PC-9 (cell line): ENCODE data around the gene MAGI1. TPM values are rescaled to one million over a fixed set of nuclear protein-coding genes. Genes with fewer than 3 reads are reported as not detected.
A peak's percentile ranks its signal among the peaks of the same experiment; 100 is the strongest.

Experiments used
- BruUV-seq: library from RNA; stranded (reverse); fragments of 400-500 nt; replicated peaks from 2 replicates; lab custom pipeline; 2021; lab: Mats Ljungman, UMichigan
- CTCF ChIA-PET: fragments of 300-600 bp; sonication (Branson Sonifier 250); formaldehyde crosslinking; loops from one replicate; lab custom pipeline; 2022; ENCODE audit warnings: antibody characterized with exemption; lab: Charles Lee
- POLR2A ChIA-PET: fragments of 300-600 bp; sonication (Branson Sonifier 250); formaldehyde crosslinking; loops from one replicate; lab custom pipeline; 2022; ENCODE audit warnings: antibody characterized with exemption; ENCODE audit not compliant: unreplicated experiment; lab: Charles Lee
- DNase-seq, 2 experiments: peaks; one replicate each; pipeline versions ENCODE4 v3.0.0 to v3.0.0-alpha.2; 2015 to 2022; ENCODE audit warnings: mixed read lengths in 1 of 2
- H2AFZ ChIP-seq: fragments of 200-600 bp; sonication (generic); 2 replicates; pipeline ENCODE4 v1.8.1; 2017; ENCODE audit warnings: antibody characterized with exemption
- H3F3A ChIP-seq: fragments of 200-600 bp; sonication (generic); 2 replicates; pipeline ENCODE4 v1.8.1; 2017; ENCODE audit warnings: antibody characterized with exemption, mild to moderate bottlenecking, low read depth; ENCODE audit not compliant: insufficient read depth
- H3K27ac ChIP-seq: fragments of 200-600 bp; sonication (generic); 2 replicates; pipeline ENCODE4 v1.6.1; 2016; ENCODE audit warnings: mixed run types
- H3K27me3 ChIP-seq: fragments of 200-600 bp; sonication (generic); 2 replicates; pipeline ENCODE4 v1.6.1; 2016; ENCODE audit warnings: low read depth, mixed run types; ENCODE audit not compliant: insufficient read depth
- H3K36me3 ChIP-seq: fragments of 200-600 bp; sonication (generic); 2 replicates; pipeline ENCODE4 v1.6.1; 2016; ENCODE audit warnings: low read depth, mixed run types
- H3K4me1 ChIP-seq: fragments of 200-600 bp; sonication (generic); replicated peaks from 2 replicates; pipeline ENCODE4 v1.6.1; 2016; ENCODE audit warnings: mixed run types; ENCODE audit not compliant: insufficient read depth
- H3K4me2 ChIP-seq: fragments of 200-600 bp; sonication (generic); 2 replicates; pipeline ENCODE4 v1.6.1; 2017; ENCODE audit warnings: mixed run types
- H3K4me3 ChIP-seq: fragments of 200-600 bp; sonication (generic); 2 replicates; pipeline ENCODE4 v1.6.1; 2016; ENCODE audit warnings: mixed run types
- H3K79me2 ChIP-seq: fragments of 200-600 bp; sonication (generic); 2 replicates; pipeline ENCODE4 v1.6.1; 2017; ENCODE audit warnings: low read depth, mixed run types
- H3K9me2 ChIP-seq: fragments of 200-600 bp; sonication (generic); 2 replicates; pipeline ENCODE4 v1.8.1; 2017; ENCODE audit warnings: mild to moderate bottlenecking; ENCODE audit not compliant: insufficient read depth
- H3K9me3 ChIP-seq: fragments of 200-600 bp; sonication (generic); 2 replicates; pipeline ENCODE4 v1.8.1; 2016; ENCODE audit warnings: low read depth; ENCODE audit not compliant: insufficient read depth
- H4K20me1 ChIP-seq: fragments of 200-600 bp; sonication (generic); 2 replicates; pipeline ENCODE4 v1.8.1; 2017; ENCODE audit not compliant: insufficient read depth
- EZH2 ChIP-seq: fragments of 200-600 bp; sonication (generic); IDR thresholded peaks from 2 replicates; pipeline ENCODE4 v1.8.0; 2017; ENCODE audit warnings: antibody characterized with exemption, low read depth
- intact Hi-C: fragments of 100-400 bp; cut with micrococcal nuclease; formaldehyde crosslinking; loops from one replicate; pipeline ENCODE4 v1.10.0; 2022; ENCODE audit not compliant: unreplicated experiment
- total RNA-seq: library from RNA; stranded (reverse); gene quantifications from 2 replicates; pipeline ENCODE4 v1.2.3, GENCODE V29; 2021
- TF ChIP-seq, protein P1 (sequence below): fragments of 200-600 bp; sonication (generic); conservative IDR thresholded peaks from 2 replicates; pipeline ENCODE4 v1.6.1; 2017; ENCODE audit warnings: mixed run types, antibody characterized with exemption, mild to moderate bottlenecking, moderate library complexity

Gene MAGI1
- total RNA-seq, 1 experiment from 2014 or later = 23.3 TPM

DNA sequence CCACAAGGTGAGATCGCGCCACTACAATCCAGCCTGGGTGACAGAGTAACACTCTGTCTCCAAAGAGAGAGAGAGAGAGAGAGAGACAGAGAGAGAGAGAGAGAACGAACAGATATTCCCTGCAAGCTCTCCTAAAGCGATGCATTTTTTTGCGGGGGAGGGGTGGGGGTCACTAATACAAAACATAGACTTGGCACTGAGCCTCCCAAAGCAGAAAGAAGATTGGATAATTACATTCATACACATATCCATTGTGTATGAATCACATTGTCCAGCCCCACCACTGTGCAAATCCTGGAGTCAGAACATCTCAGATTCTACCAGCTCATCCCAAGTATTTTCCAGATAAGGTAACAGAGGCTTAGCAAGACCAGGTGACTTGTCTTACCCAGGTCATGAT, 459.9 kb downstream of the MAGI1 start:
- Histone ChIP-seq H3F3A (0 out of 2 replicates have a peak, but pooled peaks cover 6% of the 10 kb centered on the region), H3K4me1 (peaks cover 31% of the 10 kb centered on the region), H3K79me2 (no peaks in the 10 kb centered on the region), H3K9me3 (no peaks in the 10 kb centered on the region), H3K36me3 (no peaks in the 10 kb centered on the region), H3K4me2 (no peak overlapping the region), H3K27me3 (no peaks in the 10 kb centered on the region), H3K4me3 (no peak overlapping the region), H4K20me1 (no peaks in the 10 kb centered on the region), H3K9me2 (no peaks in the 10 kb centered on the region), H2AFZ (no peak overlapping the region), H3K27ac (no peak overlapping the region)
- CTCF ChIA-PET = no interaction called here
- intact Hi-C loops = no loop called here
- BruUV-seq = no TSS peak
- POLR2A ChIA-PET = no interaction called here
- TF ChIP-seq, protein P1, sequence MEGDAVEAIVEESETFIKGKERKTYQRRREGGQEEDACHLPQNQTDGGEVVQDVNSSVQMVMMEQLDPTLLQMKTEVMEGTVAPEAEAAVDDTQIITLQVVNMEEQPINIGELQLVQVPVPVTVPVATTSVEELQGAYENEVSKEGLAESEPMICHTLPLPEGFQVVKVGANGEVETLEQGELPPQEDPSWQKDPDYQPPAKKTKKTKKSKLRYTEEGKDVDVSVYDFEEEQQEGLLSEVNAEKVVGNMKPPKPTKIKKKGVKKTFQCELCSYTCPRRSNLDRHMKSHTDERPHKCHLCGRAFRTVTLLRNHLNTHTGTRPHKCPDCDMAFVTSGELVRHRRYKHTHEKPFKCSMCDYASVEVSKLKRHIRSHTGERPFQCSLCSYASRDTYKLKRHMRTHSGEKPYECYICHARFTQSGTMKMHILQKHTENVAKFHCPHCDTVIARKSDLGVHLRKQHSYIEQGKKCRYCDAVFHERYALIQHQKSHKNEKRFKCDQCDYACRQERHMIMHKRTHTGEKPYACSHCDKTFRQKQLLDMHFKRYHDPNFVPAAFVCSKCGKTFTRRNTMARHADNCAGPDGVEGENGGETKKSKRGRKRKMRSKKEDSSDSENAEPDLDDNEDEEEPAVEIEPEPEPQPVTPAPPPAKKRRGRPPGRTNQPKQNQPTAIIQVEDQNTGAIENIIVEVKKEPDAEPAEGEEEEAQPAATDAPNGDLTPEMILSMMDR = no peak
- no peak for TF ChIP-seq EZH2
- DNase-seq = no peak

DNA sequence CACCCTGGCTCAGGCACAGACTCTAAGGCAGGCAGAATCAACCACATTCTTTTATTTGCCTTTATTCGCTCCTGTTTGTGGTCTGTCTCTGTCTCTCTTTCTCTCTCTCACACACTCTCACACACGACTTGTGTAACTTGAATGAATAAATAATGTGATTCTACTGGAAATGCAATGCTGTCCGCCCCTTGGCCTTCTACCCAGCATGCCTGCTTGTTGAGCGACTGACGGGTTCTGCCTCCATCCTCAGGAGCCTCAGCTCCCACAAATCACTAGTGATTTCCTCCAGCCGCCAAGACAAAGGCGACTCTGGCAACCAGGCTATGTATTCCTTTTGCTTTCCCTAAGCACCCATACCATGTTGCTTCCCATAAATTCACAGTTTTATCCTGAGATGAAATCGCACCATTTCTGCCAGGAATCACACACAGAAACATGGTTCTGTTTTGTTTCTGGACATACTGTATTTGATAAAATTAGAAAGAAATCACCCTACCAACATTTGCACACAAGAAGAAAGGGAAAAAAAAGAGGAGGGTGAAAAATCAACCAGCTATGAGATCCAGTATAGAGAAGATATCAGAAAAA, 460.8 kb downstream of the MAGI1 start:
- H3K4me2 ChIP-seq = no peak overlapping the region
- no peaks in the 10 kb centered on the region for H3K9me2 ChIP-seq
- H3K4me1 ChIP-seq = peaks cover 31% of the 10 kb centered on the region
- H3K36me3 ChIP-seq = no peaks in the 10 kb centered on the region
- no peaks in the 10 kb centered on the region for H3K79me2 ChIP-seq
- no peaks in the 10 kb centered on the region for H4K20me1 ChIP-seq
- DNase-seq = no peak
- H3K9me3 ChIP-seq = no peaks in the 10 kb centered on the region
- POLR2A ChIA-PET = no interaction called here
- TF ChIP-seq, protein P1 = no peak
- no peak for TF ChIP-seq EZH2
- H3F3A ChIP-seq = 0 out of 2 replicates have a peak, but pooled peaks cover 6% of the 10 kb centered on the region
- H3K27me3 ChIP-seq = no peaks in the 10 kb centered on the region
- H3K4me3 ChIP-seq = no peak overlapping the region
- H3K27ac ChIP-seq = no peak overlapping the region
- BruUV-seq = no TSS peak
- no peak overlapping the region for H2AFZ ChIP-seq
- intact Hi-C loops = no loop called here
- CTCF ChIA-PET = no interaction called here

DNA sequence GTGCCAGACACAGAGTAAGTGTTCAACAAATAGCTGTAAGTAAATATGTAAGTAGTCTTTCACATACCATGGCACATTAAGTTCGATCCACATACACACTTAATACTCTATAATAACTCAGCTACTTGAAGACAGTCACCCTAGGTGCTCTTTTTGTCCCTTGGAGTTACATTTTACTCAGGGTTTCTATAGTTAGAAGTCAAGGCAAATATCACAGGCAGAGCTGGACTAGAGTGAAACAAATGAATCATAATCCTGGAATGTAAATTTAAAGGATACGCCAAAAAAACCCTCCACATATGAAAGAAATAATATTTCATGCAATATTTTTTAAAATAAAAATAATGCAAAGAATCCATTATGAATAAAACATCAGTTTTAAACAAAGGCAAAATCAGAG, 461.8 kb downstream of the MAGI1 start:
- TF ChIP-seq, protein P1 = no peak
- no peak for TF ChIP-seq EZH2
- ChIA-PET CTCF (no interaction called here), POLR2A (interaction anchor here (0.6 kb wide), 1 partner anchor 107 kb away, joined by 3 read pairs; no protein-coding TSS in a partner anchor)
- intact Hi-C loops = no loop called here
- no peaks in the 10 kb centered on the region for H4K20me1 ChIP-seq
- H3K36me3 ChIP-seq = no peaks in the 10 kb centered on the region
- 0 out of 2 replicates have a peak, but pooled peaks cover 6% of the 10 kb centered on the region for H3F3A ChIP-seq
- H3K79me2 ChIP-seq = 0 out of 2 replicates have a peak, but pooled peaks cover 6% of the 10 kb centered on the region
- H3K4me1 ChIP-seq = peaks cover 31% of the 10 kb centered on the region
- no TSS peak for BruUV-seq
- peak in 1 of 2 experiments; percentile 35 for DNase-seq
- H3K27me3 ChIP-seq = no peaks in the 10 kb centered on the region
- no peak overlapping the region for H3K4me2 ChIP-seq
- no peak overlapping the region for H3K4me3 ChIP-seq
- no peak overlapping the region; the same call in 1 of the 2 replicates for H3K27ac ChIP-seq
- no peaks in the 10 kb centered on the region for H3K9me3 ChIP-seq
- no peaks in the 10 kb centered on the region for H3K9me2 ChIP-seq
- no peak overlapping the region for H2AFZ ChIP-seq
